ENCODE measurements around the gene DCLK1. TPM values are rescaled to one million over a fixed set of nuclear protein-coding genes. Genes with fewer than 3 reads are reported as not detected.

Gene DCLK1
- total RNA-seq, 1 donor from 2014 or later = under 0.01 TPM

GRCh38 chr13:35926859-35927530 is 204.2 kb downstream of the DCLK1 start:
- Histone ChIP-seq H3K36me3 (ENCODE audit: control insufficient read depth, insufficient read depth, low read length) (no peaks in the 10 kb centered on the region), H3K27me3 (ENCODE audit: control insufficient read depth, insufficient read depth, low read length) (no peaks in the 10 kb centered on the region), H3K4me3 (ENCODE audit: low read depth, low read length) (no peak overlapping the region)
- DNase-seq (ENCODE audit: low read depth) (peak; percentile 1), FAIRE-seq (no peak)
- no peak for TF ChIP-seq CTCF (IDR thresholded peaks at IDR 0.05; ENCODE audit: insufficient read depth, low read length, severe bottlenecking)

- Histone ChIP-seq H3K27me3 (ENCODE audit: control insufficient read depth, insufficient read depth, low read length) (no peaks in the 10 kb centered on the region), H3K36me3 (ENCODE audit: control insufficient read depth, insufficient read depth, low read length) (no peaks in the 10 kb centered on the region), H3K4me3 (ENCODE audit: low read depth, low read length) (no peak overlapping the region)
- no peak for FAIRE-seq
- TF ChIP-seq CTCF (IDR thresholded peaks at IDR 0.05; ENCODE audit: insufficient read depth, low read length, severe bottlenecking) = no peak
- no peak for DNase-seq (ENCODE audit: low read depth)
Measured at GRCh38 chr13:35925669-35926068, 205.5 kb downstream of the DCLK1 start.

GRCh38 chr13:35923347-35923746 is 207.8 kb downstream of the DCLK1 start:
- FAIRE-seq = no peak
- no peaks in the 10 kb centered on the region for H3K27me3 ChIP-seq (ENCODE audit: control insufficient read depth, insufficient read depth, low read length)
- no peaks in the 10 kb centered on the region for H3K36me3 ChIP-seq (ENCODE audit: control insufficient read depth, insufficient read depth, low read length)
- no peak for TF ChIP-seq CTCF (IDR thresholded peaks at IDR 0.05; ENCODE audit: insufficient read depth, low read length, severe bottlenecking)
- peak; percentile 75 for DNase-seq (ENCODE audit: low read depth)
- no peak overlapping the region for H3K4me3 ChIP-seq (ENCODE audit: low read depth, low read length)

GRCh38 chr13:35920816-35921215 is 210.4 kb downstream of the DCLK1 start:
- FAIRE-seq = no peak
- no peak overlapping the region for H3K4me3 ChIP-seq (ENCODE audit: low read depth, low read length)
- no peaks in the 10 kb centered on the region for H3K36me3 ChIP-seq (ENCODE audit: control insufficient read depth, insufficient read depth, low read length)
- TF ChIP-seq CTCF (IDR thresholded peaks at IDR 0.05; ENCODE audit: insufficient read depth, low read length, severe bottlenecking) = no peak
- no peak for DNase-seq (ENCODE audit: low read depth)
- H3K27me3 ChIP-seq (ENCODE audit: control insufficient read depth, insufficient read depth, low read length) = no peaks in the 10 kb centered on the region

- no peak for FAIRE-seq
- Histone ChIP-seq H3K27me3 (ENCODE audit: control insufficient read depth, insufficient read depth, low read length) (no peaks in the 10 kb centered on the region), H3K4me3 (ENCODE audit: low read depth, low read length) (no peak overlapping the region)
Measured at GRCh38 chr13:35917942-35918645, 213.1 kb downstream of the DCLK1 start.

More at GRCh38 chr13:35917942-35918645, 213.1 kb downstream of the DCLK1 start:
- no peak for DNase-seq (ENCODE audit: low read depth)
- H3K36me3 ChIP-seq (ENCODE audit: control insufficient read depth, insufficient read depth, low read length) = no peaks in the 10 kb centered on the region
- no peak for TF ChIP-seq CTCF (IDR thresholded peaks at IDR 0.05; ENCODE audit: insufficient read depth, low read length, severe bottlenecking)
